Measurements from ENCODE around the gene SQSTM1. TPM values are rescaled to one million over a fixed set of nuclear protein-coding genes. Genes with fewer than 3 reads are reported as not detected.

Gene SQSTM1
- polyA plus RNA-seq, 1 of the 3 experiments (the other 2 are of a cell fraction): 181 TPM

GRCh38 chr5:179875741-179876609, 55.3 kb downstream of the SQSTM1 start:
- H3K36me3 ChIP-seq (replicated peaks in 1 of 2; ENCODE audit: control insufficient read depth in 1 of 2, insufficient read depth in 2 of 2, low read length in 1 of 2): peaks cover 19 to 65% of the 10 kb centered on the region in 2 experiments
- no peaks in the 10 kb centered on the region for H3F3A ChIP-seq (replicated peaks; ENCODE audit: insufficient read depth)
- no peak overlapping the region for H3K4me3 ChIP-seq (ENCODE audit: low read depth in 2 of 2, low read length in 1 of 2)
- no peak for TF ChIP-seq YY1 (IDR thresholded peaks at IDR 0.05; ENCODE audit: low read depth)
- TF ChIP-seq NFIC (IDR thresholded peaks at IDR 0.05; ENCODE audit: borderline replicate concordance): no peak
- no peak for TF ChIP-seq GABPA (IDR thresholded peaks at IDR 0.05; ENCODE audit: low read depth)
- no peaks in the 10 kb centered on the region for H4K20me1 ChIP-seq (ENCODE audit: insufficient read depth)
- no peak overlapping the region for H3K27ac ChIP-seq (ENCODE audit: low read depth in 2 of 2, low read length in 1 of 2)
- POLR2A ChIA-PET: no interaction called here
- no peaks in the 10 kb centered on the region for H3K27me3 ChIP-seq (ENCODE audit: insufficient read depth)
- 95% methylated on average over 14 of the region's 16 CpGs for WGBS (ENCODE audit: low lambda C conversion rate)
- H3K9me2 ChIP-seq: no peaks in the 10 kb centered on the region
- no peaks in the 10 kb centered on the region for H3K79me2 ChIP-seq (ENCODE audit: insufficient read depth)
- no peaks in the 10 kb centered on the region for H3K9me3 ChIP-seq
- no peak overlapping the region for H2AFZ ChIP-seq (ENCODE audit: low read depth)
- CTCF ChIA-PET: interaction anchor here (0.7 to 2.0 kb wide), 2 partner anchors 12 to 47 kb away, joined by 3 to 5 read pairs; no protein-coding TSS in a partner anchor
- no peak overlapping the region for H3K9ac ChIP-seq
- no peak overlapping the region for H3K4me2 ChIP-seq
- DNase-seq: no peak
- H3K4me1 ChIP-seq (ENCODE audit: control insufficient read depth in 1 of 2, insufficient read depth in 2 of 2, low read depth in 1 of 2, low read length in 1 of 2): no peaks in the 10 kb centered on the region

GRCh38 chr5:179876610-179876952, 55.9 kb downstream of the SQSTM1 start:
- Histone ChIP-seq H4K20me1 (ENCODE audit: insufficient read depth) (no peaks in the 10 kb centered on the region), H3K27me3 (ENCODE audit: insufficient read depth) (no peaks in the 10 kb centered on the region), H3K9me3 (no peaks in the 10 kb centered on the region), H3F3A (replicated peaks; ENCODE audit: insufficient read depth) (no peaks in the 10 kb centered on the region), H3K4me2 (no peak overlapping the region), H3K4me3 (ENCODE audit: low read depth in 2 of 2, low read length in 1 of 2) (no peak overlapping the region), H3K79me2 (ENCODE audit: insufficient read depth) (no peaks in the 10 kb centered on the region), H3K4me1 (ENCODE audit: control insufficient read depth in 1 of 2, insufficient read depth in 2 of 2, low read depth in 1 of 2, low read length in 1 of 2) (no peaks in the 10 kb centered on the region), H2AFZ (ENCODE audit: low read depth) (no peak overlapping the region), H3K27ac (ENCODE audit: low read depth in 2 of 2, low read length in 1 of 2) (no peak overlapping the region), H3K36me3 (replicated peaks in 1 of 2; ENCODE audit: control insufficient read depth in 1 of 2, insufficient read depth in 2 of 2, low read length in 1 of 2) (peaks cover 19 to 59% of the 10 kb centered on the region in 2 experiments), H3K9me2 (no peaks in the 10 kb centered on the region), H3K9ac (no peak overlapping the region)
- WGBS (ENCODE audit: low lambda C conversion rate): 98% methylated on average over 3 of the region's 3 CpGs
- CTCF ChIA-PET: interaction anchor here (0.7 to 2.0 kb wide), 2 partner anchors 12 to 46 kb away, joined by 3 to 5 read pairs; no protein-coding TSS in a partner anchor
- POLR2A ChIA-PET: no interaction called here
- DNase-seq: no peak
- TF ChIP-seq ZBTB33 (IDR thresholded peaks at IDR 0.05; ENCODE audit: borderline replicate concordance, low read depth) (no peak), CHD2 (IDR thresholded peaks at IDR 0.05; ENCODE audit: low read length, partially characterized antibody) (no peak), TAF1 (IDR thresholded peaks at IDR 0.05; ENCODE audit: borderline replicate concordance, low read depth, low read length) (no peak), NFIC (IDR thresholded peaks at IDR 0.05; ENCODE audit: borderline replicate concordance) (no peak), EP300 (IDR thresholded peaks at IDR 0.05; ENCODE audit: borderline replicate concordance in 1 of 2, low read depth in 1 of 2, low read length in 1 of 2) (no peak), JUND (IDR thresholded peaks at IDR 0.05) (no peak), USF2 (IDR thresholded peaks at IDR 0.05; ENCODE audit: borderline replicate concordance, low read depth, low read length) (no peak), SIN3A (IDR thresholded peaks at IDR 0.05; ENCODE audit: borderline replicate concordance, low read depth, low read length) (no peak), MXI1 (IDR thresholded peaks at IDR 0.05; ENCODE audit: low read depth, low read length) (no peak), ELF1 (IDR thresholded peaks at IDR 0.05) (no peak), FOSL2 (IDR thresholded peaks at IDR 0.05; ENCODE audit: borderline replicate concordance, low read depth) (no peak), NRF1 (IDR thresholded peaks at IDR 0.05; ENCODE audit: low read depth, low read length) (no peak), REST (IDR thresholded peaks at IDR 0.05; ENCODE audit: low read depth, low read length) (no peak), FOXM1 (IDR thresholded peaks at IDR 0.05; ENCODE audit: low read depth) (no peak), USF1 (IDR thresholded peaks at IDR 0.05; ENCODE audit: borderline replicate concordance, low read depth) (no peak)

All from SK-N-SH (cell line).